NCI-H1436 treated with DMSO at 0.1 percent for 48 hours (cell line): ENCODE measurements around the gene MEX3B.

Experiments used
- DNase-seq: peaks from one replicate; lab custom pipeline; 2025; lab: John Stamatoyannopoulos, UW

MEX3B gene

DNA sequence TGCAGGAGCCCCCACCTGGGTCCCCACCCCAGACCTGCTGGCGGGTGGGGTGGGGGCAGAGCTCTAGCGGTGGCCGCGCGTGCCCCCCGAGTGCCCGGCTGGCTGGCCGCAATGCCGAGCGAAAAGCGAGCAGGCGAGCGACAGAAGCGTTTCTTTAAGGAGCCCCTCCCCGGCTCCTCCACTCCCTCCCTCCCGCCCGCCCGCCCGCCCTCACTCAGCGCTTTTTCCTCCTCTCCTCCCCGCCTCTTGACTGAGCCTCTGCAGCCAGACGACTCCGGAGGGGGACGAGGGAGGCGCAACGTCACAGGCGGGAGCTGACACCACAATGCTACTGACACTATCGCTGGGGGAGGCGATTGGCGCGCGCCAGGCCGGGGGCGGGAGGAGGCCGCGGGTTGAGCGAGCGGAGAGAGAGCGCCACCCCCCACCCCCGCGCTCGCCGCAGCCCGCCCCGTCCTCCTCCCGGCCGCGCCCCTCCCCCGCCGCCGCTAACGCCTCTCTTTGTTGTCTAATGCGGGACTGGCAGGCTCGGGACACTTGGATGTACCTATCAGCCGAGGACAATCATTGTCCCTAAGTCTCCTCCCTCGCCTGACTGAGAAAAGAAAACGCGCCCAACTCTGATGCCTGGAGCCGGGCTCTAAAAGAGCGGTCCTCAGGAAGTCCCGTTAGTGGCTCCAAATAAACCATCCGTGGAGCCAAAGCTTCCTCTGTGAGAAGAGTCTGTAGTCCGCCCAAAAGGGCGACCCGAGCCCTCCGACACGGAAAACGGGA, at the start of gene MEX3B:
Gene MEX3B (minus strand): TSS at position 127 of the 774 bp plus-strand sequence. CDS start 313 bp downstream, outside the sequence.
- peak; percentile 95 for DNase-seq

DNA sequence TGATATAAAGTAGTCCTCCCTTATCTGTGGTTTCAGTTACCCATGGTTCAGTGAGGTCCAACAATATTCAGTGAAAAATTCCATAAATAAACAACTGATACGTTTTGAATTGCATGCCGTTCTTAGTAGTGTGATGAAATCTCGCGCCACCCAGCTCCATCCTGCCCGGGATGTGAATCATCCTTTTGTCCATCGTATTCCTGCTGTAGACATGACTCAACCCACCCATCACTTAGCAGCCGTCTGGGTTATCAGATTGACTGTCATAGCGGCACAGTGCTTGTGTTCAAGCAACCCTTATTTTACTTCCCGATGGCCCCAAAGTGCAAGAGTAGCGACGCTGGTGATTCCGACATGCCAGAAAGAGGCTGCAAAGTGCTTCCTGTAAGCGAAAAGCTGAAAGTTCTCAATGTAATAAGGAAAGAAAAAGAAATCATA, 48.0 kb upstream of the MEX3B start:
- DNase-seq: no peak

- DNase-seq: no peak
Measured at GRCh38 chr15:82093325-82093724, 47.5 kb upstream of the MEX3B start.

- no peak for DNase-seq
Measured at GRCh38 chr15:82091636-82092140, 45.9 kb upstream of the MEX3B start.

DNA sequence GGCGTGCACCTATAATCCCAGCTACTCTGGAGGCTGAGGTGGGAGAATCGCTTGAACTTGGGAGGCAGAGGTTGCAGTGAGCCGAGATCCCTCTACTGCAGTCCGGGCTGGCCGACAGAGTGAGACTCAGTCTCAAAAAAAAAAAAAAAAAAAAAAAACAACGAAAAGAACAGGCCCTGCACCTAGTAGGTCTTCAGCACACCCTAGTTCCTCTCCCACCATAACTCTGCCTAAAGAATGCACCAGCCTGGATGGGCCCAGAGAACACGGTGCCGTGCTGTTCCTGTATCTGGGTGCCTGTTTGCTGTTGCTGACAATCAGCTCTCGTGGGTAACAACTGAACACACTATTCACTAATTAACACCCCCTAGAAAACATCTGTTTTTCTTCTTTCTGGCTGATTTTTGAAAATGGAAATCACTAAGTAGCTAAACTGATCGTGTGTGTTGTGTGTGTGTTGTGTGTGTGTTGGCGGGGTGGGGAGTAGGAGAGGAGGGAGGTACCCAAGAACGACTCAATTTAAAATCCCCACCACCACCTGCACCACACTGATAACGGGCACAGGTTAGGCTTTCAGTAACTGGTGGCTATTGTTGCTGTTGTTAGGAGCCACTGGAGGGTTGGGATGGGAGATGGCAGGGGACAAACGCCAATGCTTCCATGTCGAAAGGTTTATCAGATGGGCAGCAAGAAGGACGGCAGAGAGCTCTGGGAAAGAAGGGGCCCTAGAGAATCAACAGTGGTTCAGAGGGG, 40.6 kb upstream of the MEX3B start:
- no peak for DNase-seq

DNA sequence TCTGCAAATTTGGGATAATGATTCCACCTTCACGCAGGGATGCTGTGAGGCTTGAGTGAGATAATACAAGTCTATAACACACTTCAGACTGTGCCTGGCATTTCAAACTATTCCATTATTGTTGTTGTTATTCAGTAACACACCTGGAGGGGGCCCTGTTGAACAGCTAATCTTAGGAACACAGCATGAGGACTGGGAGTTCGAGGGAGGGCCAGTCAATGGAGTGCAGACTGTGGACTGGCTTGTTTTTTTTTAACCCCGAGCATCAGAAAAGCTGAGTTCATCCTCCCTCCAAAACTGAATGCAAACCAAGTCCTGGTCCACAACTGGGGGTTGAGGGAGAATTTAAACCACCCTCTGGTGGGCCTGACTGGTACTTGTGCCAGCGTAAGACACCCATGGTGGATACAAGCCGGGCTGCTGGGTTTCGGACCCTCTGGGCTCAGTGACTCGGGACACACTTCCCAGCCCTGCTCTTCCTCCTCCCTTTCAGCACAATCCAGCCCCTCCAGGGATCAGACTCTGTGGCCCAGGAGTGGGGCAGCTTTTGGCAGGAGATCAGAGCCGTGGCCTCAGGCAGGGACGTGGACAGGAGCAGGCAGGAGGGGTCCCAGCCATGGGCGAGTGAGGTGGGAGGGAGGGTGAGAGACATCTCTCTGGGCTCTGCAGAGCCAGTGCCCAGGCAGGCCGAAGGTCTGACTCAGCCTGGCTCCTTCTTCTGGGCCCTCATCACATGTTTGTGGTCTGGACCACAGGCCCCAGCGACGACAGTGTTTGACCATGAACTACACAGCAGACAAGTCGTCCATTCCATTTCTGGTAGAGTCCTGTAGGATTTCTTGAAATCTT, 36.3 kb upstream of the MEX3B start:
- DNase-seq: no peak

DNA sequence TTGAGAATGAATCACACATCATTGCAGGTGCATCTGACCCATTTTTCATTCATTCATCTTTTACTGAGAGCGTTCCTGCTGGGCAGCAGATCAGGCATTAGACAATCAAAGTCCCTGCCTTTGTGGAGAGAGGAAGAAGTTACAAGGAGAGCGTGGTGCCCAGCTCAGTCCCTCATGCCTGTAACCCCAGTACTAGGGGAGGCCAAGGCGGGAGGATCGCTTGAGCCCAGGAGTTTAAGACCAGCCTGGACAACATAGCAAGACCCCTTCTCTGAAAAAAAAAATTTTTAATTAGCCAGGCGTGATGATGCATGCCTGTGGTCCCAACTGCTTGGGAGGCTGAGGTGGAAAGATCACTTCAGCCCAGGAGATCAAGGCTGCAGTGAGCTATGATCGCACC, 35.0 kb upstream of the MEX3B start:
- no peak for DNase-seq

GRCh38 chr15:82079736-82080135, 33.9 kb upstream of the MEX3B start:
- no peak for DNase-seq

DNA sequence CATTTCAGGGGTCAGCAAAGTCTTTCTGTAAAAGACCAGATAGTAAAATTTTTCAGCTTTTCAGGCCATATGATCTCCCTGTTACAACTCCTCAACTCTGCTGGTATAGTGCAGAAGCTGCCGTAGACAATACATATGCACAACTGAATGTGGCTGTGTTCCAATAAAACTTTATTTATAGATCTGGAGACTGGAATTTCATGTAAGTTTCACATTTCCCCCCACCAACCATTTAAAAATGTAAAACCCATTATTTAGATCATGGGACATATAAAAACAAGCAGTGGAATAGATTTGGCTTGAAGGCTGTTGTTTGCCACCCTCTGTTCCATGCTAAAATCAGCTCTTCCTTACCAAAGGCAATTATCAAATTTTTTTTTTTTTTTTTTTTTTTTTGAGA, 28.8 kb upstream of the MEX3B start:
- no peak for DNase-seq

DNA sequence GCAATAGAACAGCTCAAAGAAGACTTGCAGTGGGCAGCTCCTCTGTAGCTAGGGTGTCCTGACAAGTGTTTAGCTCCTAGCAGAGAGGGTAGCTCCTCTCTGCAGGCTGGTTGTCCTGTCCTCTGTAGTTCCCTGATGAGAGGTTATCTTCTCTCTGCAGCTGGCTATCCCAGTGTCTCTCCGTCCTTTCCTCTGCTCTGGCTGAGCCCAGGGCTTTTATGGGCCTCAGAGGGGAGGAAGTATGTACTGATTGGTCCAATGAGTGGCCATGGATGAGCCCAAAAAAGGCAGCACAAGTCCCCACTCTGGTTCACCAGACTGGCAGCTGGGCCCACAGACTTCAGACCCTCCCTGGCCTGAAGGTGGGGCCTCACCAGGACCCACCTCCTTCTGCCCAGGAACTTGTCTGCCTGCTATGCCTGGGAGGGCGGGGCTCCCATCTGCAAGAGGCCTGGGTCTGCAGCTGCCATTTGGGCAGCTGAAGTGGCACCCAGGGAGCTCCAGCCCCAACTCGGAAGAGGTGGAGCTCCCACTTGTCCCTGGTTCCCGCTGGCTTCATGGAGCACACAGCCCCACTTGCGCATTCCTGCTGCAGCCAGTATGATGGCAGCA, 27.2 kb upstream of the MEX3B start:
- DNase-seq: no peak

DNA sequence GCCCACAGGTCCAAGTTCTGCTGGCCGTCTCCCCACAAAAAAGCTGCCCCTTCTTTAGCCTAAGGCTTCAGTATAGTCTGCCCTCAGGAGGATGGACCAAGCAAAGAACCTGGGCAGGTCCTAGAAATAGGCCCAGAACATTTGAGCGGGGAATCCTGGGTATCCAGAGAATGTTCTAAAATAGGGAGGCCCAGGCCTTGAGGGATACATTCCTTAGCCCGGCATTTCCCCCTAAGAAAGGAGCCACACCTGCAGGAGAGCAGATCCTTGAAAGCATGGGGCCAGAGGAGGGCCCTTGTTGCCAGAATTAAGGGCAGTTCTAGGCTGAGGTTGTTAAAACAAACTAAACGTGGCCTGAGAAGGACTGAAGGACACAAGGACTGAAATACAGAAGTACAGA, 20.6 kb upstream of the MEX3B start:
- DNase-seq: no peak

DNA sequence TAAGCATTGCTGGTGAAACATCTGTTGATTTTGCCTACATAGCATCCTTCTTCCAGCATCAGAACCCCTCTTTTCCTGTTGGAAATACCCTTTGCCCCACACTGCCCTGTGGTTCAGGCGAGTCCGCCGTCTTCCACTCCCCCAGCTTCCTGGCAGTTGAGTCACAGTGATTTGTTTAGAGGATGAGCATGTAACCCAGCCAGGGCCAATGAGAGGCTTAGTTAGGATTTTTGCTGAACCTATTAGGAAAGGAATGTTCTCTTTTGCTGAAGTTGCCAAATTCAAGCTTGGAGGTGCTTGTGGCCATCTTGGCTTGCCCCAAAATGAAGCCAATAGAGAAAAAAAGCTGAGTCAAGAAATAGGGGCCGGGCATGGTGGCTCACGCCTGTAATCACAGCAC, 19.0 kb upstream of the MEX3B start:
- no peak for DNase-seq

DNA sequence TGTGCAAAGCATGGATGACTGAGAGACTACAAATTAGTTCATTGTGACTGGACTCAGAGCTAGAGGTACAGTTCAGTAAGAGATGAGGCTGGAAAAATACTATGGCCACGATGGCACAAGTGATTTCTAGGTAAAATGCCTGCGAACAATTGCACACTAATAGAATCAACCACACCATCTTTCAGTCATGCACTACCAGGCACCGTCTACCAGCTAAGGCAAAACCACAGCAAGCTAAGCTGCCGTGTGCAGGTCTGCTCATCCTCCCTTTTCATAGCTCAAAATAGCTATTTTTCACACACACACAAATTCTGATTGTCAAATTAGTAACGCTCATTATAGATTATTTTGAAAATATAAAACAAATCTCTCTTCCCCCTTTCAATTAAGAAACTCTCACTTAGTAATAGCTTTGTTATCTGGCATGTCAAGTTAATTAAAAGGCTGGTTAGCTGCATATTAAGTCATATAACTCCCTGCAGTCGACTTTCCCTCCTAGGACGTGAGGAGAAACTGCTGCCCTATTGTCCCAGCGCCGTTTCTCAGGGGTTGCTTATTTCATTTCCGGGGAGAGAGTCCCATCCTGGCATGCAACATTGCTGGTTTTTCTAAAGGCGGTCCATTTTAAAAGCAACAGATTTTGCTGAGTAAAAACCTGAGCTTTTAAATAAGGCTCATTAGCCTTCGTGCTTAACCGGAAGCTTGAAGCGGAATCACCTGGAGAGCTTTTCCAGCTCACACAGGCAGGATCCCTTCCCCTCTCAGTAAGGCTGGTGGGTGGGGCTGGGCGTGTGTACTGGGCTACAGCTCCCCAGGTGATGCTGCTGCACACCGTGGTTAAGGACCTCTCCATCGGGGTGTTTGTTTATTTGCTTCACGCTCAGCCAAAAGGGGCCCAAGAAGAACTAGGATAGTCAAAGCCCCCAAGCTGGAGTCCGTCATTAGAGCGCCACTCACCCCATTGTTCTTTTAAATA, 16.9 kb upstream of the MEX3B start:
- no peak for DNase-seq

GRCh38 chr15:82060817-82061216, 15.0 kb upstream of the MEX3B start:
- DNase-seq: no peak

- no peak for DNase-seq
Measured at GRCh38 chr15:82058517-82059204, 12.8 kb upstream of the MEX3B start.

GRCh38 chr15:82058026-82058425, 12.2 kb upstream of the MEX3B start:
- DNase-seq: no peak

- no peak for DNase-seq
Measured at GRCh38 chr15:82056958-82057823, 11.4 kb upstream of the MEX3B start.

DNA sequence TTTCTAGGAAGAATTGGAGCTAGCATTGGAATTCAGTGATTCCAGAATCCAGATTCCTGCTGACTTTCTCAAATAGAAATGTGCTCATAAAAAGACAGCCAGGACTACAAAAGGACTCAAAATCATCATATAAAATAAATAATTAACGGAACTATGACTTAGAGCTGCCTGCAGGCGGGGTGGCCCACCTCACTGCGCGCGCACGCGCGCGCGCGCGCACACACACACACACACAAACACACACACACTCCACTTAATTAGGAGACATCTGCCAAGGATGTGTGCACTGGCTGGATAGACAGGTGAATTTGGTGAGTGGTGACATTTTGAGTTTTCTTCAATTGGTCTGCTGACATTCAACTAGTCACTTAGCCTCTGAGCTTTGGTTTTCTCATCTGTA, 6.9 kb upstream of the MEX3B start:
- DNase-seq: no peak

DNA sequence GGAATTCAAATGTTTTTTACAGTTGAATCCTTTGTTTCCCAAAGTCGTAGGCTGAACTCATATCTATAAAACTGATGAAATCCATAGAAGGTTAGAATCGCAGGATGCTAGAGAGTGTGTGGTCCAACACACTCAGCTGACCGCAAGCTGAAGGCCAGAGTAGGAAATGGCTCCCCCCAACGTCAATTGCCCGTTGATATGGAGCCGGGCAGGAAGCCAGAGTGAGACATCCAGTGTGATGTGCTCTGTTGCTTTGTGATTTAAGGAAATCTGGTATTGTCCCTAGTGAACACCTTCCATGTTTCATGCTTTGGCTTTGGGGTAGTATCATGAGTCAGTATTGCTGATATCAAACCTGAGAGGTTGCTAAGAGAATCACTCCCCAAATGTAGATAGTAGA, 5.8 kb upstream of the MEX3B start:
- DNase-seq: no peak
